HT-29 (cell line): ENCODE measurements around the gene ODAD2. TPM values are rescaled to one million over a fixed set of nuclear protein-coding genes. Genes with fewer than 3 reads are reported as not detected.

Experiments
- DNase-seq: peaks from one replicate; pipeline ENCODE4 v3.0.0-alpha.2; 2015; ENCODE audit warnings: low spot score
- total RNA-seq: library from RNA; depleted of rRNA; stranded (reverse); fragments of >200 nt; shearing (Covaris generic); gene quantifications from 2 replicates; pipeline ENCODE4 v1.2.3, GENCODE V29; 2014

ODAD2 gene
- total RNA-seq, 1 experiment from 2014 or later, result not detected

- DNase-seq, result no peak
Observed at GRCh38 chr10:27857616-27858015, 141.3 kb downstream of the ODAD2 start.

GRCh38 chr10:27844223-27844622, 154.7 kb downstream of the ODAD2 start:
- no peak for DNase-seq

GRCh38 chr10:27838901-27839300, 160.0 kb downstream of the ODAD2 start:
- no peak for DNase-seq

- DNase-seq, result no peak
Observed at GRCh38 chr10:27838361-27838760, 160.5 kb downstream of the ODAD2 start.

GRCh38 chr10:27834476-27834875, 164.4 kb downstream of the ODAD2 start:
- no peak for DNase-seq

- no peak for DNase-seq
Observed at GRCh38 chr10:27833792-27834191, 165.1 kb downstream of the ODAD2 start.

GRCh38 chr10:27832826-27833225, 166.1 kb downstream of the ODAD2 start:
- no peak for DNase-seq

- DNase-seq, result no peak
Observed at GRCh38 chr10:27826369-27826768, 172.5 kb downstream of the ODAD2 start.

- no peak for DNase-seq
Observed at GRCh38 chr10:27822301-27822700, 176.6 kb downstream of the ODAD2 start.

- no peak for DNase-seq
Observed at GRCh38 chr10:27820637-27821036, 178.2 kb downstream of the ODAD2 start.

- DNase-seq, result no peak
Observed at GRCh38 chr10:27819781-27820531, 178.9 kb downstream of the ODAD2 start.

- DNase-seq, result no peak
Observed at GRCh38 chr10:27816320-27816719, 182.6 kb downstream of the ODAD2 start.

- no peak for DNase-seq
Observed at GRCh38 chr10:27815846-27816245, 183.0 kb downstream of the ODAD2 start.

GRCh38 chr10:27815261-27815660, 183.6 kb downstream of the ODAD2 start:
- DNase-seq, result no peak

GRCh38 chr10:27805180-27805579, 193.7 kb downstream of the ODAD2 start:
- no peak for DNase-seq

- DNase-seq, result no peak
Observed at GRCh38 chr10:27804136-27804535, 194.7 kb downstream of the ODAD2 start.

GRCh38 chr10:27801171-27801785, 197.6 kb downstream of the ODAD2 start:
- DNase-seq, result no peak

GRCh38 chr10:27799046-27799445, 199.8 kb downstream of the ODAD2 start:
- no peak for DNase-seq

- DNase-seq, result peak; percentile 29
Observed at GRCh38 chr10:27794157-27794556, 204.7 kb downstream of the ODAD2 start.

GRCh38 chr10:27792216-27792615, 206.7 kb downstream of the ODAD2 start:
- no peak for DNase-seq

- DNase-seq, result no peak
Observed at GRCh38 chr10:27784272-27784671, 214.6 kb downstream of the ODAD2 start.

- peak; percentile 59 for DNase-seq
Observed at GRCh38 chr10:27783660-27784059, 215.2 kb downstream of the ODAD2 start.

- no peak for DNase-seq
Observed at GRCh38 chr10:27779462-27780015, 219.3 kb downstream of the ODAD2 start.
